ENCODE measurements around the gene CRYBG1. TPM values are rescaled to one million over a fixed set of nuclear protein-coding genes. Genes with fewer than 3 reads are reported as not detected.

The CRYBG1 gene
- total and polyA plus RNA-seq, 2 donors (not counting 3 experiments of a cell fraction or from before 2014, with no cell fraction given), result 4.1 to 30.1 TPM

DNA sequence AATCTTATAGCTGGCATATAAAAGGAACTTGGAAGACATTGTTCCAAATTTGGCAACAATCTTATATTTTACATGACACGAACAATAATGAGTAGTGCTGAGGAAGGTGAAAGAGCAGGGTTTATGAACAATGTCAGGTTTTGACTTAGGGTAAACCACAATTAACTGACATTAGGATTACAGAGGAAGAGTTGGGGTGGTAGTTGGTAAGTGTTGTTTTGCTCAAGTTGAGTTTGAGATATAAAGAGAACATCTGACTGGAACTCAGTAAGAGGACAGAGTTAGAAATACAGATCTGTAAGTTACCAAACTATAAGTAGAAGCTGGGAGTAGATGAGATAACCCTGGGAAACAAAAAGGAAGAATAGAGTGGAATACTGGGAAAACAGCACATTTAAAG, 253.6 kb downstream of the CRYBG1 start:
- TF ChIP-seq GATA2 (IDR thresholded peaks at IDR 0.05; ENCODE audit: insufficient read depth, insufficient read length, low read depth, low read length) (no peak), MYC (IDR thresholded peaks at IDR 0.05; ENCODE audit: low read depth, low read length) (no peak), JUN (IDR thresholded peaks at IDR 0.05; ENCODE audit: borderline replicate concordance, insufficient read depth, insufficient read length, low read depth) (no peak), EZH2 (IDR thresholded peaks at IDR 0.05; ENCODE audit: borderline replicate concordance, low read depth, low read length, severe bottlenecking) (no peak), FOS (IDR thresholded peaks at IDR 0.05; ENCODE audit: borderline replicate concordance, insufficient read depth, low read length) (no peak), POLR2AphosphoS5 (IDR thresholded peaks at IDR 0.05; ENCODE audit: insufficient read depth, low read depth, low read length) (no peak), POLR2A (IDR thresholded peaks at IDR 0.05; ENCODE audit: low read depth, low read length) (no peak)
- TF ChIP-seq, protein P1, sequence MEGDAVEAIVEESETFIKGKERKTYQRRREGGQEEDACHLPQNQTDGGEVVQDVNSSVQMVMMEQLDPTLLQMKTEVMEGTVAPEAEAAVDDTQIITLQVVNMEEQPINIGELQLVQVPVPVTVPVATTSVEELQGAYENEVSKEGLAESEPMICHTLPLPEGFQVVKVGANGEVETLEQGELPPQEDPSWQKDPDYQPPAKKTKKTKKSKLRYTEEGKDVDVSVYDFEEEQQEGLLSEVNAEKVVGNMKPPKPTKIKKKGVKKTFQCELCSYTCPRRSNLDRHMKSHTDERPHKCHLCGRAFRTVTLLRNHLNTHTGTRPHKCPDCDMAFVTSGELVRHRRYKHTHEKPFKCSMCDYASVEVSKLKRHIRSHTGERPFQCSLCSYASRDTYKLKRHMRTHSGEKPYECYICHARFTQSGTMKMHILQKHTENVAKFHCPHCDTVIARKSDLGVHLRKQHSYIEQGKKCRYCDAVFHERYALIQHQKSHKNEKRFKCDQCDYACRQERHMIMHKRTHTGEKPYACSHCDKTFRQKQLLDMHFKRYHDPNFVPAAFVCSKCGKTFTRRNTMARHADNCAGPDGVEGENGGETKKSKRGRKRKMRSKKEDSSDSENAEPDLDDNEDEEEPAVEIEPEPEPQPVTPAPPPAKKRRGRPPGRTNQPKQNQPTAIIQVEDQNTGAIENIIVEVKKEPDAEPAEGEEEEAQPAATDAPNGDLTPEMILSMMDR (IDR thresholded peaks at IDR 0.05; ENCODE audit: extremely low read depth in 1 of 2, insufficient read depth in 1 of 2, low read depth in 1 of 2, low read length in 2 of 2), result no peak
- TF ChIP-seq, protein P2, sequence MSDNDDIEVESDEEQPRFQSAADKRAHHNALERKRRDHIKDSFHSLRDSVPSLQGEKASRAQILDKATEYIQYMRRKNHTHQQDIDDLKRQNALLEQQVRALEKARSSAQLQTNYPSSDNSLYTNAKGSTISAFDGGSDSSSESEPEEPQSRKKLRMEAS (IDR thresholded peaks at IDR 0.05; ENCODE audit: insufficient read depth, insufficient read length), result no peak
- CTCF ChIA-PET, result no interaction called here
- POLR2A ChIA-PET, result no interaction called here
- dilution Hi-C loops (cut with MboI; ENCODE audit: extremely low pct_ligation_motif_present, low sequenced_read_pairs), result no loop called here
- BruUV-seq (replicated peaks), result no TSS peak
- H2AFZ ChIP-seq (ENCODE audit: low read depth, low read length), result no peak overlapping the region
- H3K9me1 ChIP-seq (replicated peaks; ENCODE audit: control insufficient read depth, extremely low read depth, insufficient read depth, low read length), result no peaks in the 10 kb centered on the region
- H3K36me3 ChIP-seq (ENCODE audit: control insufficient read depth in 2 of 2, extremely low read depth in 1 of 2, insufficient read depth in 2 of 2, low read length in 2 of 2), result no peaks in the 10 kb centered on the region
- no peaks in the 10 kb centered on the region for H4K20me1 ChIP-seq (replicated peaks; ENCODE audit: control insufficient read depth, extremely low read depth, insufficient read depth, low read length)
- H3K9me3 ChIP-seq (replicated peaks; ENCODE audit: control insufficient read depth, insufficient read depth, low read length), result no peaks in the 10 kb centered on the region
- intact Hi-C loops (cut with micrococcal nuclease), result no loop called here
- no peaks in the 10 kb centered on the region for H3K27me3 ChIP-seq (ENCODE audit: control insufficient read depth in 2 of 2, insufficient read depth in 2 of 2, low read length in 2 of 2)
- no peak for DNase-seq (ENCODE audit: low read depth, low spot score)
- no peaks in the 10 kb centered on the region for H3K4me1 ChIP-seq (ENCODE audit: control insufficient read depth, extremely low read depth, insufficient read depth, low read length)
- no peak overlapping the region for H3K4me3 ChIP-seq (replicated peaks in 1 of 3; ENCODE audit: insufficient read depth in 1 of 3, low read depth in 1 of 3, low read length in 3 of 3)
- no peak overlapping the region for H3K9ac ChIP-seq (replicated peaks; ENCODE audit: extremely low read depth, insufficient read depth, low read length)
- FAIRE-seq, result no peak
- no peaks in the 10 kb centered on the region for H3K79me2 ChIP-seq (ENCODE audit: control insufficient read depth, insufficient read depth, low read length)
- no peak overlapping the region for H3K27ac ChIP-seq (ENCODE audit: insufficient read depth, low read depth, low read length)
- no peak overlapping the region for H3K4me2 ChIP-seq (ENCODE audit: insufficient read depth, low read length)
